SK-N-SH (cell line): ENCODE data around the gene MNDA. TPM values are rescaled to one million over a fixed set of nuclear protein-coding genes. Genes with fewer than 3 reads are reported as not detected.

Source experiments
- CTCF ChIA-PET: fragments of 300-600, 350-600 bp; formaldehyde crosslinking; extraction: SDS; loops from one replicate; lab custom pipeline; 2021; lab: Yijun Ruan, JAX
- POLR2A ChIA-PET: fragments of 350-600 bp; sonication (Branson Sonifier 250); formaldehyde crosslinking; extraction: SDS; loops from one replicate; lab custom pipeline; 2020; ENCODE audit warnings: antibody characterized with exemption, inconsistent platforms; lab: Yijun Ruan, JAX
- DNase-seq: peaks from one replicate; pipeline ENCODE4 v3.0.0; 2012
- H2AFZ ChIP-seq: fragments of 200-600 bp; sonication (generic); 2 replicates; pipeline ENCODE4 v1.8.1; 2016; ENCODE audit warnings: antibody characterized with exemption, mild to moderate bottlenecking, low read depth
- H3F3A ChIP-seq: fragments of 200-600 bp; sonication (generic); replicated peaks from 2 replicates; pipeline ENCODE3; 2016; ENCODE audit warnings: antibody characterized with exemption, mild to moderate bottlenecking; ENCODE audit not compliant: insufficient read depth
- H3K27ac ChIP-seq, 2 experiments: fragments of 200-500 bp in 1 of 2; fragments of 200-600 bp in 1 of 2; sonication (Bioruptor generic) in 1 of 2; sonication (generic), shearing (Covaris generic) in 1 of 2; 2 replicates each; pipeline versions ENCODE4 v1.5.1 to v1.6.1; 2014 to 2016; ENCODE audit warnings: low read depth in 2 of 2, inconsistent platforms in 1 of 2, low read length in 1 of 2, mild to moderate bottlenecking in 1 of 2, mixed read lengths in 1 of 2
- H3K27me3 ChIP-seq: fragments of 200-600 bp; sonication (generic), shearing (Covaris generic); 2 replicates; pipeline ENCODE4 v1.6.1; 2016; ENCODE audit warnings: mixed run types; ENCODE audit not compliant: insufficient read depth
- H3K36me3 ChIP-seq, 2 experiments: fragments of 200-500 bp in 1 of 2; fragments of 200-600 bp in 1 of 2; sonication (Bioruptor generic) in 1 of 2; sonication (generic) in 1 of 2; replicated peaks in 1 of 2; 2 replicates each; pipeline versions ENCODE3 to v1.5.1; 2014 to 2016; ENCODE audit warnings: low read length in 1 of 2, mild to moderate bottlenecking in 1 of 2; ENCODE audit not compliant: insufficient read depth in 2 of 2, control insufficient read depth in 1 of 2
- H3K4me1 ChIP-seq, 2 experiments: fragments of 200-500 bp in 1 of 2; fragments of 200-600 bp in 1 of 2; sonication (Bioruptor generic) in 1 of 2; sonication (generic), shearing (Covaris generic) in 1 of 2; 2 replicates each; pipeline versions ENCODE4 v1.5.1 to v1.6.1; 2014 to 2016; ENCODE audit warnings: low read depth in 1 of 2, low read length in 1 of 2, mixed run types in 1 of 2; ENCODE audit not compliant: insufficient read depth in 2 of 2, control insufficient read depth in 1 of 2
- H3K4me2 ChIP-seq: fragments of 200-600 bp; sonication (generic), shearing (Covaris generic); 2 replicates; pipeline ENCODE4 v1.6.1; 2017; ENCODE audit warnings: mixed run types
- H3K4me3 ChIP-seq, 2 experiments: fragments of 200-500 bp in 1 of 2; fragments of 200-600 bp in 1 of 2; sonication (Bioruptor generic) in 1 of 2; sonication (generic), shearing (Covaris generic) in 1 of 2; 2 replicates each; pipeline versions ENCODE4 v1.5.1 to v1.8.1; 2014 to 2016; ENCODE audit warnings: low read depth in 2 of 2, inconsistent platforms in 1 of 2, low read length in 1 of 2, mild to moderate bottlenecking in 1 of 2, mixed read lengths in 1 of 2, moderate library complexity in 1 of 2
- H3K79me2 ChIP-seq: fragments of 200-600 bp; sonication (generic); 2 replicates; pipeline ENCODE4 v1.8.1; 2017; ENCODE audit warnings: mild to moderate bottlenecking; ENCODE audit not compliant: insufficient read depth
- H3K9ac ChIP-seq: fragments of 200-600 bp; sonication (generic); 2 replicates; pipeline ENCODE4 v1.6.1; 2017; ENCODE audit warnings: mixed run types
- H3K9me2 ChIP-seq: fragments of 200-600 bp; sonication (generic); 2 replicates; pipeline ENCODE4 v1.6.1; 2017; ENCODE audit warnings: mixed run types
- H3K9me3 ChIP-seq: fragments of 200-600 bp; sonication (generic); 2 replicates; pipeline ENCODE4 v1.6.1; 2017; ENCODE audit warnings: mixed run types, mild to moderate bottlenecking, moderate library complexity
- H4K20me1 ChIP-seq: fragments of 200-600 bp; sonication (generic); 2 replicates; pipeline ENCODE4 v1.6.1; 2017; ENCODE audit warnings: mild to moderate bottlenecking, mixed run types; ENCODE audit not compliant: insufficient read depth
- CHD2 ChIP-seq: fragments of 150-350 bp; IDR thresholded peaks from 2 replicates; pipeline ENCODE4 v1.6.1; 2018; ENCODE audit warnings: low read length; ENCODE audit not compliant: partially characterized antibody
- CTCF ChIP-seq: fragments of 200-600 bp; sonication (generic); IDR thresholded peaks from 2 replicates; pipeline ENCODE4 v1.6.1; 2017; ENCODE audit warnings: antibody characterized with exemption, mild to moderate bottlenecking, moderate library complexity
- ELF1 ChIP-seq: IDR thresholded peaks from 2 replicates; pipeline ENCODE4 v1.4.0; 2012
- EP300 ChIP-seq, 2 experiments: IDR thresholded peaks; 2 replicates each; pipeline versions ENCODE4 v1.4.0 to v1.6.1; 2012; ENCODE audit warnings: borderline replicate concordance in 1 of 2, low read depth in 1 of 2, low read length in 1 of 2
- GATA2 ChIP-seq: sonication (generic); formaldehyde crosslinking; IDR thresholded peaks from 2 replicates; pipeline ENCODE4 v1.5.0; 2020; ENCODE audit warnings: mild to moderate bottlenecking, missing genetic modification reagents
- MXI1 ChIP-seq: IDR thresholded peaks from 2 replicates; pipeline ENCODE4 v1.6.1; 2012; ENCODE audit warnings: mild to moderate bottlenecking, low read depth, low read length, improper control_type of control experiment
- RXRA ChIP-seq: IDR thresholded peaks from 2 replicates; pipeline ENCODE4 v1.4.0; 2012; ENCODE audit warnings: low read depth, mild to moderate bottlenecking, borderline replicate concordance
- SIN3A ChIP-seq: IDR thresholded peaks from 2 replicates; pipeline ENCODE4 v1.6.1; 2012; ENCODE audit warnings: low read depth, mild to moderate bottlenecking, low read length, moderate library complexity, borderline replicate concordance
- SMC3 ChIP-seq: IDR thresholded peaks from 2 replicates; pipeline ENCODE4 v1.6.1; 2012; ENCODE audit warnings: low read depth, low read length, improper control_type of control experiment
- TAF1 ChIP-seq: IDR thresholded peaks from 2 replicates; pipeline ENCODE4 v1.6.1; 2012; ENCODE audit warnings: low read depth, mild to moderate bottlenecking, low read length, moderate library complexity, borderline replicate concordance
- USF2 ChIP-seq: fragments of 150-350 bp; IDR thresholded peaks from 2 replicates; pipeline ENCODE4 v1.6.1; 2017; ENCODE audit warnings: antibody characterized with exemption, low read length, low read depth, borderline replicate concordance
- WGBS: methylation state at CpG from one replicate; pipeline ENCODE4 v1.1.6; 2017; ENCODE audit warnings: low lambda C conversion rate; 5-methylcytosine and 5-hydroxymethylcytosine counted together
- polyA plus RNA-seq, 3 experiments: library from polyadenylated mRNA; depleted of rRNA; stranded (reverse); fragments of >200 nt; gene quantifications; 2 replicates each; pipeline ENCODE4 v1.2.3, GENCODE V29; 2012
- TF ChIP-seq, protein P1 (sequence below): IDR thresholded peaks from 2 replicates; pipeline ENCODE4 v1.4.0; 2012; ENCODE audit warnings: low read depth, borderline replicate concordance
- TF ChIP-seq, protein P2 (sequence below): IDR thresholded peaks from 2 replicates; pipeline ENCODE4; 2012
- TF ChIP-seq, protein P3 (sequence below): IDR thresholded peaks from 2 replicates; pipeline ENCODE4 v1.4.0; 2012; ENCODE audit warnings: low read depth
- TF ChIP-seq, protein P4 (sequence below): fragments of 150-350 bp; IDR thresholded peaks from 2 replicates; pipeline ENCODE4 v1.6.1; 2016; ENCODE audit warnings: mild to moderate bottlenecking, low read depth, low read length

The MNDA gene
- polyA plus RNA-seq, 1 of the 3 experiments (the other 2 are of a cell fraction), result not detected

- TF ChIP-seq, protein P1, sequence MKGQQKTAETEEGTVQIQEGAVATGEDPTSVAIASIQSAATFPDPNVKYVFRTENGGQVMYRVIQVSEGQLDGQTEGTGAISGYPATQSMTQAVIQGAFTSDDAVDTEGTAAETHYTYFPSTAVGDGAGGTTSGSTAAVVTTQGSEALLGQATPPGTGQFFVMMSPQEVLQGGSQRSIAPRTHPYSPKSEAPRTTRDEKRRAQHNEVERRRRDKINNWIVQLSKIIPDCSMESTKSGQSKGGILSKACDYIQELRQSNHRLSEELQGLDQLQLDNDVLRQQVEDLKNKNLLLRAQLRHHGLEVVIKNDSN, result no peak
- TF ChIP-seq RXRA (no peak), SMC3 (no peak), TAF1 (no peak), MXI1 (no peak)
Observed at GRCh38 chr1:158801396-158801795, 29.8 kb upstream of the MNDA start (continued).

GRCh38 chr1:158803678-158804077, 27.5 kb upstream of the MNDA start:
- Histone ChIP-seq H3K79me2 (no peaks in the 10 kb centered on the region), H3K27me3 (no peaks in the 10 kb centered on the region), H3K4me1 (no peaks in the 10 kb centered on the region), H3K4me2 (no peak overlapping the region), H2AFZ (no peak overlapping the region), H3K9me3 (no peaks in the 10 kb centered on the region), H3K9me2 (no peaks in the 10 kb centered on the region), H3K27ac (no peak overlapping the region), H3K36me3 (no peaks in the 10 kb centered on the region), H4K20me1 (no peaks in the 10 kb centered on the region), H3K9ac (no peak overlapping the region), H3K4me3 (no peak overlapping the region), H3F3A (no peaks in the 10 kb centered on the region)
- CTCF ChIA-PET, result no interaction called here
- TF ChIP-seq USF2 (no peak), CHD2 (no peak), SIN3A (no peak), SMC3 (no peak), GATA2 (CRISPR knock-in tag) (no peak), CTCF (no peak), EP300 (IDR thresholded peaks at IDR 0.05; ENCODE audit: borderline replicate concordance in 1 of 2, low read depth in 1 of 2, low read length in 1 of 2) (no peak), ELF1 (no peak)
- TF ChIP-seq, protein P2, sequence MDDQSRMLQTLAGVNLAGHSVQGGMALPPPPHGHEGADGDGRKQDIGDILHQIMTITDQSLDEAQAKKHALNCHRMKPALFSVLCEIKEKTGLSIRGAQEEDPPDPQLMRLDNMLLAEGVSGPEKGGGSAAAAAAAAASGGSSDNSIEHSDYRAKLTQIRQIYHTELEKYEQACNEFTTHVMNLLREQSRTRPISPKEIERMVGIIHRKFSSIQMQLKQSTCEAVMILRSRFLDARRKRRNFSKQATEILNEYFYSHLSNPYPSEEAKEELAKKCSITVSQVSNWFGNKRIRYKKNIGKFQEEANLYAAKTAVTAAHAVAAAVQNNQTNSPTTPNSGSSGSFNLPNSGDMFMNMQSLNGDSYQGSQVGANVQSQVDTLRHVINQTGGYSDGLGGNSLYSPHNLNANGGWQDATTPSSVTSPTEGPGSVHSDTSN, result no peak
- TF ChIP-seq, protein P3, sequence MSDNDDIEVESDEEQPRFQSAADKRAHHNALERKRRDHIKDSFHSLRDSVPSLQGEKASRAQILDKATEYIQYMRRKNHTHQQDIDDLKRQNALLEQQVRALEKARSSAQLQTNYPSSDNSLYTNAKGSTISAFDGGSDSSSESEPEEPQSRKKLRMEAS, result no peak
- TF ChIP-seq, protein P4, sequence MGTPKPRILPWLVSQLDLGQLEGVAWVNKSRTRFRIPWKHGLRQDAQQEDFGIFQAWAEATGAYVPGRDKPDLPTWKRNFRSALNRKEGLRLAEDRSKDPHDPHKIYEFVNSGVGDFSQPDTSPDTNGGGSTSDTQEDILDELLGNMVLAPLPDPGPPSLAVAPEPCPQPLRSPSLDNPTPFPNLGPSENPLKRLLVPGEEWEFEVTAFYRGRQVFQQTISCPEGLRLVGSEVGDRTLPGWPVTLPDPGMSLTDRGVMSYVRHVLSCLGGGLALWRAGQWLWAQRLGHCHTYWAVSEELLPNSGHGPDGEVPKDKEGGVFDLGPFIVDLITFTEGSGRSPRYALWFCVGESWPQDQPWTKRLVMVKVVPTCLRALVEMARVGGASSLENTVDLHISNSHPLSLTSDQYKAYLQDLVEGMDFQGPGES, result no peak
- POLR2A ChIA-PET, result no interaction called here
- no peak for DNase-seq
- WGBS, result 0% methylated on average over 1 of the region's 1 CpG
